ENCODE results near the gene CTIF.
A peak's percentile ranks its signal among the peaks of the same experiment; 100 is the strongest.

Gene CTIF

DNA sequence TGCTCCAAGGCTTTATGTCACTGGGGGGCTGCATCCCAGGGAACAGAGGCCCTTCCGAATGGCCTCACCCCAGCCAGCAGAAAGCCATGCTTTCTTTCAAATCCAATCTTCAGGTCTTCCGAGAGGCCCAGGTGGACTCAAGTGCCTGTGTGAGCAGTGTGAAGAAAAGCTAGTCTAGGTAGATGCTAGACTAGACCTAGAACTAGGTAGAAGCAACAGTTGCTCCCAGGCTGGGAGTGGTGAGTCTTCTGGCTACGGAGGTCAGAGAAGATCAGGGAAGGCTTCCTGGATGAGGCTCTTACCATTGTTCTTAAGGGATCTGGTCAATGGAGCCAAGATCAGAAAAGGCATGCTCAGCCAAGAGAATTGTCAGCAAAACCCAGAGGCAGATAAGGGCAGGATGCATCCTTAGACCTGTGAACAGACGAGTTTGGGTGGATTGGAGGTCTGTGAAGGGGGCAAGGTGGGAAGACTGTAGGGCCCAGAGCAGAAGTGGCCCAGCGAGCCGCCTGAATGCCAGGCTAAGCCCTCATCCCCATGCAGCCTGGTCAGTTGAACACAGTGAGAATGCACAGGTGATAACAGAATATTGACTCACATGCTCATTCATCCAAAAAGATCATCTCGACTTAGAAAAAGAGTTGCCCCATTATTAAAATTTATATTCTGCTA, 301.1 kb downstream of the CTIF start:
- DNase-seq, result no peak

GRCh38 chr18:48840491-48840877, 301.7 kb downstream of the CTIF start:
- DNase-seq, result peak in 44 of 56 donors; percentile 3 to 89 (median 64)

- DNase-seq, result peak in 11 of 56 donors; percentile 20 to 49 (median 33)
Measured at GRCh38 chr18:48841381-48842258, 302.8 kb downstream of the CTIF start.

GRCh38 chr18:48842259-48843061, 303.6 kb downstream of the CTIF start:
- DNase-seq, result no peak

- DNase-seq, result no peak
Measured at GRCh38 chr18:48843162-48843561, 304.3 kb downstream of the CTIF start.

DNA sequence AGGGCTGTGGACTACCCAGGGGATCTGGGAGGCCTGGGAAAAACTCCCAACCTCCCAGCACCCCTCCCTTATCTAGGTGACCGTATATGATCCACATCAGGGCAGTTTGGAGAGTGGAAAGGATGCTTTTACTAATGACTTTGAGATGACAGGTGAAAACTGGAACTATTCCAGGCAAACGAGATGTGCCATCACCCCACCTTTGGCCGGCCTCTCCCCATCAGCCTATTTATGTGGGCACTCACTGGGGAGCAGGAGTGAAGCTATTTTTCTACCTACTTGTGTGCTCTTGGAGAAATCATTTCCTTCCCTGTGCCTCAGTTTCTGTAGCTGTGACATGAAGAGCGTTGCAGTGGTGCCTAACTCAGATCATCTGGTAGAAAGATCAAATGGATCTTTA, 304.8 kb downstream of the CTIF start:
- DNase-seq, result no peak

GRCh38 chr18:48844271-48844670, 305.4 kb downstream of the CTIF start:
- no peak for DNase-seq

- DNase-seq, result no peak
Measured at GRCh38 chr18:48845174-48845573, 306.3 kb downstream of the CTIF start.

DNA sequence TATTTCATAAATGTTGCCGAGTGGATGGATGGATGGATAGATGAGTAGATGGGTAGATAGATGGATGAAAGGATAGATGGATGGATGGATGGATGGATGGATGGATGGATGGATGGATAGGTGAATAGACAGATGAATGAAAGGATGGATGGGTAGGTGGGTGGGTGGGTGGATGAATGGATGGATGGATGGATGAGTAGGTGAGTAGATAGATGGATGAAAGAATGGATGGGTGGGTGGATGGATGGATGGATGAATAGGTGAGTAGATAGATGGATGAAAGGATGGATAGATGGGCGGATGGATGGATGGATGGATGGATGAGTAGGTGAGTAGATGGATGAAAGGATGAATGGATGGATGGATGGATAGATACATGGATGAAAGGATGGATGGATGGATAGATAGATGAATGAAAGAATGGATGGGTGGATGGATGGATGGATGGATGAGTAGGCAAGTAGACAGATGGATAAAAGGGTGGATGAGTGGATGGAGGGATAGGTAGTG, 307.6 kb downstream of the CTIF start:
- no peak for DNase-seq

GRCh38 chr18:48847807-48848486, 309.1 kb downstream of the CTIF start:
- DNase-seq, result no peak

DNA sequence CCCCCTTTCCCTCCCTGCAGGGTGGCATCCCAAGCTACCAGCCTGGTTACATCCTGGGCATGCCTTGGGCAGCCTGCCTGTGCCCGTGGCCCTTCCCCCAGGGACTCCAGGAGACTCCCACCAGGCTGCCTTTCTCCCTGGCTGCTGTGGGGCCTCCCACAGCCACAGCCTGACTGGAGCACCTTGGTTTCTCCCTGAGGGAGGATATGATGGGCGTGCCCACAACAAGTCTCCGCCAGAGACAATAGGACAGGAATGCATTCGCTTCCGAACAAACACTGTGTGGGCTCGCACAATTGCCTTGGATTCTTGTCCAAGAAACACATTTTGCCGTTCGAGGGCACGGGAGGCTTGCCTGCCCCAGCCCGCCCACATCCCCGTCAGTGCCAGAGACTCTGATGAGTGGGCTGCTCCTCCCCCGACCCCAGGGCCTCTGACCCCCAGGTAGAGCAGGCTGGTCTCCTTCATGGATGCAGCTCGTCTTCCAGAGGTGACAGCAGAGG, 309.9 kb downstream of the CTIF start:
- no peak for DNase-seq

DNA sequence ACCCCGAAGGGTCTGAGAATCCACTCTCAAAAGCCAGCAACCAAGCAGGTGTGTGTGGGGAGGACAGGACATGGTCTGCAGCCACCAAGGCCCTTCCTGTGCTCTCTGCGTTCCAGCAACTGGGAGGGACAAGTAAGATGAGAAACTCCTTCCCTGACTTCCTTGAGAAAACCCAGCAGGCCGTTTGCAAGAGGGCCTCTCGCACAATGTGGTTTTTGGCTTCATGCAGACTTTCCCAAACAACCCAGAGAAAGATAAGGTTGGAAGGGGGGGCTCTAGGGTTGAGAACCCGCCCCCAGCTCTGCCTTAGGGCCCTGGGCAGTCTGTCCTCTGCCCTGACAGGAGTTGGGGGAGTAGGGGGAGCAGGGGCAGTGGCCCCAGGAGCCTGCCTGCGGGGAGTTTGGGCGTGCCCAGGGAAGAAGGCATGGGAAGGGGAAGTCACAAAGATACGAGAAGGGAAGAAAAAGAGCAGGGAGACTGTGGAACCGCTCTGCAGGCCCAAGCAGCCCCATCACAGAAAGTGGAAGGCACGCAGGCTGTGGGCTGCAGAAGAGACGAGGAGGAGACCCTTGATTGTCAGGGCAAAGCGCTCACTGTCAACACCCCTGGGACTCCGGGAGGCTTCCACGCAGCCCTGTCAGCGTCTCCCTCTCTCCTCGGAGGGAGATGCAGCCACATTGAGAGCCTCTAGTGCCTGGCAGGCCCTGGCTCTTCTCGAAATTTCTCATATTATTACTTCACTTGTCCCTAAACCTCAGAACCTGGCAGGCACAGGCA, 312.2 kb downstream of the CTIF start:
- DNase-seq, result peak in 4 of 56 donors; percentile 22 to 51 (median 38)

GRCh38 chr18:48851599-48851960, 312.7 kb downstream of the CTIF start:
- DNase-seq, result peak in 41 of 56 donors; percentile 16 to 77 (median 49)

GRCh38 chr18:48852292-48852691, 313.5 kb downstream of the CTIF start:
- DNase-seq, result no peak

DNA sequence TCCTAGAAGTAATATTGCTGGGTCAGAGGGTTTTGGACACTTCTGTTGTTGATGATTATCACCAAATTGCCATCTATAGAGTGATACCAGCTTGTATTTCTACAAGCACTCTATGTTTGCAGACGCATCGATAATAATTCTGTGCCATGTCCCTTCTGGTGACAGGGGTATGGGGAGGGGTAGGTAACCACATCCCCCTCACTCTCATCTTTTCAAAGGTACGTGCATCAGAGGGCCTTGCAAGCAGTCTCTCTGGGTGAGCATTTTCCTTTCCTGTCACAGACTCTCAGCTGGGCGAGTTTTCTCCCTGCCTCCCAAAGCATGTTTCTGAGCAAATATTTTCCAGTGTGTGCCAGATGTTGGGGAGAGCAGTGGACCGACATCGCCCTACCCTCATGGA, 314.0 kb downstream of the CTIF start:
- DNase-seq, result no peak

DNA sequence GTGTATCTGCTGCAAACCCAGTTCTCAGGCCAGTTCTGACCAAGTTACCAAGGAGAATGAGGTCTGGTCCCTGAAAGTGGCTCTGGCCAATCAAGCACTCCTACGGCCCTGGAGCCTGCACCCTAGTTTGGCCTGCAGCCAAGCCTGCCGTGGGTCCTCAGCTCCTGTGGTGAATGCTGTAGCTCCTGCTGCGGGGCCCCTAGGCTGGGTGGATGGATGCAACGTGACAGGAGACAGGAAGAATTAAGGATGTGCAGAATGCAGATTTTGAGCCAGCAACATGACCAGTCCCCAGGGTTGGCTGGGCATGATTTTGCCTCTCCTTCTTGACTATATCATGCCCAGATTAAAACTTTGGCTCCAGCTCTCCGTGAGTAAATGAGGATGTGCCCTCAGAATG, 314.8 kb downstream of the CTIF start:
- DNase-seq, result no peak

DNA sequence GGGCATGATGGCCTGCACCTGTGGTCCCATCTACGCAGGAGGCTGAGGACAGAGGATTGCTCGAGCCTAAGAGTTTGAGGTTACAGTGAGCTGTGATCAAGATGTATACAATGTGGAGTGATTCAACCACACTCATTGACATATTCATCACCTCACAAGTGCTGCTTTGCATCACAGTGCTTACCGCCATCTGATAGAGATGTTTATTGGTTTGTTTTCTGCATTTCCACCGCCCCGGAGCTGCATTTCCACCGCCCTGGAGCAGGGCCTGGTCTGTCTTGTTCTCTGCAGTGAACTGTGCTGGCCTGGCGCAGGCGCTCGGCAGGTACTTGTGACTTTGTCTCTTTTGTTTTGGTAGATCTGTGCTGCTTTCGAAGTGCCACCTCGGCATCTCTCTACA, 315.9 kb downstream of the CTIF start:
- no peak for DNase-seq

DNA sequence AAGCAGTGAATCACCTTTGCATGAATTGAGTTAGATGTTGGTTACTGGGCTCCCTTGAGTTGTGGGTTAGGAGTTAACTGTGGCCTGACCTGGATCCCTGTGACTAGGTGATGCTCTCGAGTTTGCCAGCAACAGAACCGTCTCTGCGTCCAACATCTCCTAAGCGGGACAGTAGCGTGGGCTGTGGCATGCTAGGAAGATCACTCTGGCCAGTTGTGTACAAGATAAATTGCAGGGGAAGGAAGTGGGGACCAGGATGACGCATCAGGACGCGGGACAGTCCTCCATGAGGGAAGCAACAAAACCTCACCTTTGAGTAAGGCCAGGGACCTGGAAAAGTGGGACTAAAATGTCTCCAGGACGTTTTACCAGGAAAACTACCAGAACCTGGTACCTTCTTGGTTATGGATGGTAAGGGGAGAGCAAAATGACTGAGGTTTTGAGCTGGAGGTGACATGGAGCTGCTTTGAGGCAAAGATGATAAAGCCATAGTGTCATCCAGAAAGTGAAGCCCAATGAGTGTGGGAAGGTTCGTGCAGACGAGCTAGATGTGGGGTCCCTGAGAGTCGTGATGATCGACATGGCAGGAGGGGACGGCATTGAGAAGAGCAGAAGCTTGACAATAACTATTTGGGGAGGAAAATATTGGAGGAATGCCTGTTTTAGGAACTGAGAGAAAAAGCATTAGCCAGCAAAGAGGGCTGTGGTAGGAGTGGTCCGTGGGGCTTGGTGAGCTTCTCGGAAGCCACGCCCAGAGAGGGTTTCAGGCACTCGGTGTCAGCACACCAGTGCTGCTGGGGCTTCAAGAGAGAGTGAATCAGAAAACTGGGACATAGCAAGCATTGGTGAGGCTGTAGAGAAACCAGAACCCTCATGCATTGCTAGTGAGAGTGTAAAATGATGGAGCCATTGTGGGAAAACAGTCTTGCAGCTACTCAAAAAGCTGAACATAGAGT, 316.9 kb downstream of the CTIF start:
- DNase-seq, result no peak
